ENCODE results near the gene SHMT2. TPM values are rescaled to one million over a fixed set of nuclear protein-coding genes. Genes with fewer than 3 reads are reported as not detected.
A peak's percentile ranks its signal among the peaks of the same experiment; 100 is the strongest.

SHMT2 gene
- total and polyA plus RNA-seq, 2 of the 13 experiments (the other 11 are each of a cell fraction or from before 2014, with no cell fraction given), result 181 to 393 TPM

DNA sequence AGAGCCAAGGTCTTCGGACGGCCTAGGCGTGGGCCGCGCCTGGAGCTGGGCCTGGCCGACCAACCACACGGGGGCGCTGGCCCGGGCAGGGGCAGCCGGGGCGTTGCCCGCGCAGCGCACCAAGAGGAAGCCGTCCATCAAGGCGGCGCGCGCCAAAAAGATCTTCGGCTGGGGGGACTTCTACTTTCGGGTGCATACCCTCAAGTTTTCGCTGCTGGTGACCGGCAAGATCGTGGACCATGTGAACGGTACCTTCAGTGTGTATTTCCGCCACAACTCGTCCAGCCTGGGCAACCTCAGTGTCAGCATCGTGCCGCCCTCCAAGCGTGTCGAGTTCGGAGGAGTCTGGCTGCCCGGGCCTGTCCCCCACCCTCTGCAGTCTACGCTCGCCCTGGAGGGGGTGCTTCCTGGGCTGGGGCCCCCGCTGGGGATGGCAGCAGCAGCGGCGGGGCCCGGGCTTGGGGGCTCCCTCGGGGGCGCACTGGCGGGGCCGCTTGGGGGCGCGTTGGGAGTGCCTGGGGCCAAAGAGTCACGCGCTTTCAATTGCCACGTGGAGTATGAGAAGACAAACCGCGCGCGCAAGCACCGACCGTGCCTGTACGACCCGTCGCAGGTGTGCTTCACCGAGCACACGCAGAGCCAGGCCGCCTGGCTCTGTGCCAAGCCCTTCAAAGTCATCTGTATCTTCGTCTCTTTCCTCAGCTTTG is 4.4 kb upstream of the SHMT2 start:
- ChIA-PET POLR2A (interaction anchor here (0.6 to 1.4 kb wide), 4 partner anchors 10 to 75 kb away, joined by 3 to 6 read pairs (median 4); no protein-coding TSS in a partner anchor), CTCF (ENCODE audit: low intra/inter-chr PET ratio, low total read pairs) (interaction anchor here (0.8 to 8.7 kb wide), 4 partner anchors 9 to 18 kb away, joined by 3 to 87 read pairs (median 7); partner anchors contain the start of gene NXPH4)
- ATAC-seq (peak; percentile 76), FAIRE-seq (no peak), DNase-seq (ENCODE audit: low spot score) (no peak)
- 50% methylated on average over 21 of the region's 61 CpGs for WGBS (ENCODE audit: low lambda C conversion rate)
- intact Hi-C loops (cut with micrococcal nuclease; ENCODE audit: unreplicated experiment) (loop anchor here (2.0 kb wide), 1 partner anchor 14 kb away; no protein-coding TSS in a partner anchor), in situ Hi-C loops (cut with HindIII; ENCODE audit: extremely low pct_ligation_motif_present, low pct_unique_long_range_greater_than_20kb) (no loop called here)
- Histone ChIP-seq H3K27me3 (ENCODE audit: control insufficient read depth in 1 of 2, insufficient read depth in 2 of 2, low read length in 2 of 2) (peaks cover 6 to 62% of the 10 kb centered on the region in 2 experiments; a peak in 4 of 5 replicates), H3K4me2 (ENCODE audit: low read depth, low read length) (peak overlapping the region; percentile 57; the same call in 1 of the 2 replicates), H2AFZ (ENCODE audit: low read length) (no peak overlapping the region), H3K9ac (ENCODE audit: insufficient read depth, low read depth, low read length) (no peak overlapping the region), H4K20me1 (ENCODE audit: insufficient read depth, low read length) (no peaks in the 10 kb centered on the region), H3K4me1 (ENCODE audit: insufficient read depth, low read length) (peaks cover 64% of the 10 kb centered on the region), H3K4me3 (replicated peaks in 1 of 3; ENCODE audit: insufficient read depth in 1 of 3, low read depth in 2 of 3, low read length in 3 of 3) (peak overlapping the region in 1 of 3 experiments; percentile 23; a peak in 1 of 6 replicates), H3K27ac (ENCODE audit: extremely low read length, insufficient read depth, low read length) (no peak overlapping the region), H3K36me3 (replicated peaks in 1 of 2; ENCODE audit: control insufficient read depth in 1 of 2, insufficient read depth in 2 of 2, low read length in 2 of 2) (no peaks in the 10 kb centered on the region), H3K9me3 (ENCODE audit: low read length) (no peaks in the 10 kb centered on the region), H3K79me2 (ENCODE audit: insufficient read depth, low read length) (peaks cover 14% of the 10 kb centered on the region)
- no TSS peak for BruUV-seq (replicated peaks)
- TF ChIP-seq ZNF550 (CRISPR knock-in tag; IDR thresholded peaks at IDR 0.05; ENCODE audit: borderline replicate concordance), result no peak
- peak; percentile 74 for TF ChIP-seq ZFX (CRISPR knock-in tag; IDR thresholded peaks at IDR 0.05; ENCODE audit: low read depth)
- no peak for TF ChIP-seq FOXO1 (CRISPR knock-in tag; IDR thresholded peaks at IDR 0.05)
- 0 out of 2 replicates have a peak, but pooled peaks have one; percentile 40 for TF ChIP-seq ZNF607 (CRISPR knock-in tag; IDR thresholded peaks at IDR 0.05; ENCODE audit: borderline replicate concordance)
- no peak for TF ChIP-seq ZKSCAN1 (IDR thresholded peaks at IDR 0.05; ENCODE audit: low read length)
- no peak for TF ChIP-seq ZNF264 (CRISPR knock-in tag; IDR thresholded peaks at IDR 0.05)
- TF ChIP-seq AKAP8 (CRISPR knock-in tag; IDR thresholded peaks at IDR 0.05), result 0 out of 2 replicates have a peak, but pooled peaks have one; percentile 38
- TF ChIP-seq HOXA3 (CRISPR knock-in tag; IDR thresholded peaks at IDR 0.05), result peak; percentile 68
- TF ChIP-seq, protein P1, sequence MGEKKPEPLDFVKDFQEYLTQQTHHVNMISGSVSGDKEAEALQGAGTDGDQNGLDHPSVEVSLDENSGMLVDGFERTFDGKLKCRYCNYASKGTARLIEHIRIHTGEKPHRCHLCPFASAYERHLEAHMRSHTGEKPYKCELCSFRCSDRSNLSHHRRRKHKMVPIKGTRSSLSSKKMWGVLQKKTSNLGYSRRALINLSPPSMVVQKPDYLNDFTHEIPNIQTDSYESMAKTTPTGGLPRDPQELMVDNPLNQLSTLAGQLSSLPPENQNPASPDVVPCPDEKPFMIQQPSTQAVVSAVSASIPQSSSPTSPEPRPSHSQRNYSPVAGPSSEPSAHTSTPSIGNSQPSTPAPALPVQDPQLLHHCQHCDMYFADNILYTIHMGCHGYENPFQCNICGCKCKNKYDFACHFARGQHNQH (CRISPR knock-in tag; IDR thresholded peaks at IDR 0.05), result no peak
- no peak for TF ChIP-seq NFATC3 (CRISPR knock-in tag; IDR thresholded peaks at IDR 0.05)
- TF ChIP-seq CCAR2 (optimal IDR thresholded peaks at IDR 0.05; ENCODE audit: low read depth, low read length), result no peak
- 0 out of 2 replicates have a peak, but pooled peaks have one; percentile 27 for TF ChIP-seq ZNF205 (CRISPR knock-in tag; IDR thresholded peaks at IDR 0.05)
- TF ChIP-seq, protein P2, sequence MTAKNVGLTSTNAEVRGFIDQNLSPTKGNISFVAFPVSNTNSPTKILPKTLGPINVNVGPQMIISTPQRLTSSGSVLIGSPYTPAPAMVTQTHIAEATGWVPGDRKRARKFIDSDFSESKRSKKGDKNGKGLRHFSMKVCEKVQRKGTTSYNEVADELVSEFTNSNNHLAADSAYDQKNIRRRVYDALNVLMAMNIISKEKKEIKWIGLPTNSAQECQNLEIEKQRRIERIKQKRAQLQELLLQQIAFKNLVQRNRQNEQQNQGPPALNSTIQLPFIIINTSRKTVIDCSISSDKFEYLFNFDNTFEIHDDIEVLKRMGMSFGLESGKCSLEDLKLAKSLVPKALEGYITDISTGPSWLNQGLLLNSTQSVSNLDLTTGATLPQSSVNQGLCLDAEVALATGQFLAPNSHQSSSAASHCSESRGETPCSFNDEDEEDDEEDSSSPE (CRISPR knock-in tag; IDR thresholded peaks at IDR 0.05), result 0 out of 2 replicates have a peak, but pooled peaks have one; percentile 30
- peak; percentile 55; the same call in 1 of the 2 replicates for TF ChIP-seq GABPB1 (CRISPR knock-in tag; IDR thresholded peaks at IDR 0.05)
- TF ChIP-seq, protein P3, sequence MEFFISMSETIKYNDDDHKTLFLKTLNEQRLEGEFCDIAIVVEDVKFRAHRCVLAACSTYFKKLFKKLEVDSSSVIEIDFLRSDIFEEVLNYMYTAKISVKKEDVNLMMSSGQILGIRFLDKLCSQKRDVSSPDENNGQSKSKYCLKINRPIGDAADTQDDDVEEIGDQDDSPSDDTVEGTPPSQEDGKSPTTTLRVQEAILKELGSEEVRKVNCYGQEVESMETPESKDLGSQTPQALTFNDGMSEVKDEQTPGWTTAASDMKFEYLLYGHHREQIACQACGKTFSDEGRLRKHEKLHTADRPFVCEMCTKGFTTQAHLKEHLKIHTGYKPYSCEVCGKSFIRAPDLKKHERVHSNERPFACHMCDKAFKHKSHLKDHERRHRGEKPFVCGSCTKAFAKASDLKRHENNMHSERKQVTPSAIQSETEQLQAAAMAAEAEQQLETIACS (CRISPR knock-in tag; IDR thresholded peaks at IDR 0.05), result peak; percentile 24; the same call in 1 of the 2 replicates
- TF ChIP-seq ZNF501 (CRISPR knock-in tag; IDR thresholded peaks at IDR 0.05), result 0 out of 2 replicates have a peak, but pooled peaks have one; percentile 36
- TF ChIP-seq, protein P4, sequence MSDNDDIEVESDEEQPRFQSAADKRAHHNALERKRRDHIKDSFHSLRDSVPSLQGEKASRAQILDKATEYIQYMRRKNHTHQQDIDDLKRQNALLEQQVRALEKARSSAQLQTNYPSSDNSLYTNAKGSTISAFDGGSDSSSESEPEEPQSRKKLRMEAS (IDR thresholded peaks at IDR 0.05), result peak; percentile 6; the same call in 1 of the 2 replicates
- no peak for TF ChIP-seq DPF2 (CRISPR knock-in tag; IDR thresholded peaks at IDR 0.05; ENCODE audit: borderline replicate concordance, low read depth)
- TF ChIP-seq, protein P5, sequence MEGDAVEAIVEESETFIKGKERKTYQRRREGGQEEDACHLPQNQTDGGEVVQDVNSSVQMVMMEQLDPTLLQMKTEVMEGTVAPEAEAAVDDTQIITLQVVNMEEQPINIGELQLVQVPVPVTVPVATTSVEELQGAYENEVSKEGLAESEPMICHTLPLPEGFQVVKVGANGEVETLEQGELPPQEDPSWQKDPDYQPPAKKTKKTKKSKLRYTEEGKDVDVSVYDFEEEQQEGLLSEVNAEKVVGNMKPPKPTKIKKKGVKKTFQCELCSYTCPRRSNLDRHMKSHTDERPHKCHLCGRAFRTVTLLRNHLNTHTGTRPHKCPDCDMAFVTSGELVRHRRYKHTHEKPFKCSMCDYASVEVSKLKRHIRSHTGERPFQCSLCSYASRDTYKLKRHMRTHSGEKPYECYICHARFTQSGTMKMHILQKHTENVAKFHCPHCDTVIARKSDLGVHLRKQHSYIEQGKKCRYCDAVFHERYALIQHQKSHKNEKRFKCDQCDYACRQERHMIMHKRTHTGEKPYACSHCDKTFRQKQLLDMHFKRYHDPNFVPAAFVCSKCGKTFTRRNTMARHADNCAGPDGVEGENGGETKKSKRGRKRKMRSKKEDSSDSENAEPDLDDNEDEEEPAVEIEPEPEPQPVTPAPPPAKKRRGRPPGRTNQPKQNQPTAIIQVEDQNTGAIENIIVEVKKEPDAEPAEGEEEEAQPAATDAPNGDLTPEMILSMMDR (CRISPR knock-in tag; IDR thresholded peaks at IDR 0.05), result peak; percentile 72

Data from HepG2 (cell line).